Stomach (tissue), 9 donors: ENCODE data around the gene CSF1. TPM values are rescaled to one million over a fixed set of nuclear protein-coding genes. Genes with fewer than 3 reads are reported as not detected.
A peak's percentile ranks its signal among the peaks of the same experiment; 100 is the strongest.

ENCODE experiments used
- DNase-seq, 2 donors: peaks; one replicate each; pipeline versions ENCODE4 v3.0.0 to v3.0.0-alpha.2; 2013 to 2019
- H3K27ac ChIP-seq, 5 donors: fragments of 200-600 bp in 4 of 5; sonication (generic) in 4 of 5; one replicate each; pipeline ENCODE4 v1.5.1; 2013 to 2019; ENCODE audit warnings: mild to moderate bottlenecking in 1 of 5, moderate library complexity in 1 of 5
- H3K27me3 ChIP-seq, 3 donors: fragments of 200-600 bp; sonication (generic); one replicate each; pipeline ENCODE4 v1.5.1; 2017 to 2019; ENCODE audit warnings: mixed run types in 1 of 3
- H3K36me3 ChIP-seq, 4 donors: fragments of 200-600 bp; sonication (generic); 1 replicate in 3 of 4; 2 replicates in 1 of 4; pipeline ENCODE4 v1.5.1; 2016 to 2019
- H3K4me1 ChIP-seq, 4 donors: fragments of 200-600 bp; sonication (generic); one replicate each; pipeline ENCODE4 v1.5.1; 2016 to 2019
- H3K4me3 ChIP-seq, 4 donors: fragments of 200-600 bp; sonication (generic) in 3 of 4; one replicate each; pipeline ENCODE4 v1.5.1; 2016 to 2019; ENCODE audit warnings: mild to moderate bottlenecking in 1 of 4
- H3K9me3 ChIP-seq, 4 donors: fragments of 200-600 bp; sonication (generic); one replicate each; pipeline ENCODE4 v1.5.1; 2016 to 2019
- EP300 ChIP-seq: sonication (generic); formaldehyde crosslinking; IDR thresholded peaks from one replicate; pipeline ENCODE4 v1.6.1; 2017; ENCODE audit warnings: antibody characterized with exemption
- POLR2A ChIP-seq, 4 donors: fragments of 450-650 bp; IDR thresholded peaks; one replicate each; pipeline ENCODE4 v1.6.1; 2016; ENCODE audit warnings: antibody characterized with exemption in 4 of 4, control low read depth in 2 of 4, mild to moderate bottlenecking in 1 of 4, moderate library complexity in 1 of 4
- POLR2AphosphoS5 ChIP-seq, 3 donors: sonication (generic); formaldehyde crosslinking; IDR thresholded peaks; one replicate each; pipeline ENCODE4 v1.6.1; 2016; ENCODE audit warnings: antibody characterized with exemption in 3 of 3
- WGBS, 5 donors: extraction: QIAGEN DNeasy Blood & Tissue Kit in 3 of 5; methylation state at CpG; one replicate each; pipeline versions ENCODE4 v1.1.5 to v1.1.7; 2013 to 2018; 5-methylcytosine and 5-hydroxymethylcytosine counted together
- intact Hi-C: fragments of 100-400 bp; cut with DNase I; formaldehyde crosslinking; loops from one replicate; pipeline ENCODE4 v1.15.1; 2023; ENCODE audit warnings: low total_unique reads
- polyA plus RNA-seq, 3 donors: library from polyadenylated mRNA; stranded (reverse); fragments of 200-250 nt; gene quantifications; one replicate each; pipeline ENCODE4 v1.2.3, GENCODE V29; 2013
- total RNA-seq, 5 donors: library from RNA; depleted of rRNA; stranded (reverse); fragments of >200 nt; gene quantifications; one replicate each; pipeline versions ENCODE4 v1.1.0 to v1.2.3, GENCODE V29; 2014 to 2016
- TF ChIP-seq, protein P1 (sequence below), 7 experiments: fragments of 450-650 bp in 4 of 7; fragments of 200-600 bp in 3 of 7; sonication (generic) in 3 of 7; IDR thresholded peaks; one replicate each; pipeline ENCODE4 v1.5.1; 2016 to 2019; ENCODE audit warnings: antibody characterized with exemption in 7 of 7, control low read depth in 2 of 7, mild to moderate bottlenecking in 1 of 7
- donor health status: healthy with polysubstance abuse.
- donor health status: Bipolar disorder and iron deficiency.
- donor health status: healthy.

CSF1 gene
- total and polyA plus RNA-seq, 8 donors = 6.6 to 82.3 (median 11.9) TPM

GRCh38 chr1:109898842-109899241, 11.8 kb upstream of the CSF1 start:
- TF ChIP-seq EP300 (no peak), POLR2A (IDR thresholded peaks at IDR 0.05) (no peak), POLR2AphosphoS5 (IDR thresholded peaks at IDR 0.05) (no peak)
- TF ChIP-seq, protein P1, sequence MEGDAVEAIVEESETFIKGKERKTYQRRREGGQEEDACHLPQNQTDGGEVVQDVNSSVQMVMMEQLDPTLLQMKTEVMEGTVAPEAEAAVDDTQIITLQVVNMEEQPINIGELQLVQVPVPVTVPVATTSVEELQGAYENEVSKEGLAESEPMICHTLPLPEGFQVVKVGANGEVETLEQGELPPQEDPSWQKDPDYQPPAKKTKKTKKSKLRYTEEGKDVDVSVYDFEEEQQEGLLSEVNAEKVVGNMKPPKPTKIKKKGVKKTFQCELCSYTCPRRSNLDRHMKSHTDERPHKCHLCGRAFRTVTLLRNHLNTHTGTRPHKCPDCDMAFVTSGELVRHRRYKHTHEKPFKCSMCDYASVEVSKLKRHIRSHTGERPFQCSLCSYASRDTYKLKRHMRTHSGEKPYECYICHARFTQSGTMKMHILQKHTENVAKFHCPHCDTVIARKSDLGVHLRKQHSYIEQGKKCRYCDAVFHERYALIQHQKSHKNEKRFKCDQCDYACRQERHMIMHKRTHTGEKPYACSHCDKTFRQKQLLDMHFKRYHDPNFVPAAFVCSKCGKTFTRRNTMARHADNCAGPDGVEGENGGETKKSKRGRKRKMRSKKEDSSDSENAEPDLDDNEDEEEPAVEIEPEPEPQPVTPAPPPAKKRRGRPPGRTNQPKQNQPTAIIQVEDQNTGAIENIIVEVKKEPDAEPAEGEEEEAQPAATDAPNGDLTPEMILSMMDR (IDR thresholded peaks at IDR 0.05) = no peak
- DNase-seq = no peak
- Histone ChIP-seq H3K9me3 (no peaks in the 10 kb centered on the region), H3K27ac (no peak overlapping the region), H3K27me3 (no peaks in the 10 kb centered on the region), H3K36me3 (no peaks in the 10 kb centered on the region), H3K4me1 (peaks cover 12 to 34% (median 15%) of the 10 kb centered on the region in 4 donors), H3K4me3 (no peak overlapping the region)
- WGBS, 5 donors = 74 to 89% (median 84%) methylated on average over 2 of the region's 2 CpGs
- intact Hi-C loops = no loop called here

DNA sequence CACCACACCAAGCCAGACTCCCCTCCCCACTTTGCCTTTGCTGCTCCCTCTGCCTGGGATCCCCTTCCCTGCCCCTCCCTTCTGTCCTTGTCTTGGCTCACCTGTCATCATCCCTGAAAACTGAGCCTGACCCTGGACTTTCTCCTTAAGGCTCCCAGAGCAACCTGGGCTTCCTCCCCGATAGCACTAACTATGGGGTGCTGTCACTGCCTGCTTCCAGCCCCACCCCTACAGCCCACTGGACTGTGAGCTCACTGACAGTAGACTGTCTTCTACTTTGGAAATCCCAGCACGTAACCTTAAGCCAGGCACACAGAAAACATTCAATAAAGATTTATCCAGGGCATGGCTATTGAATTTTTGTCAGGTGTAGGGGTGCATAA, 9.5 kb upstream of the CSF1 start:
- intact Hi-C loops = no loop called here
- WGBS, 5 donors = 91 to 98% (median 94%) methylated on average over 2 of the region's 2 CpGs
- H3K4me1 ChIP-seq = peaks cover 1 to 27% (median 12%) of the 10 kb centered on the region in 4 donors
- no peaks in the 10 kb centered on the region for H3K36me3 ChIP-seq
- no peak overlapping the region for H3K4me3 ChIP-seq
- TF ChIP-seq, protein P1 (IDR thresholded peaks at IDR 0.05) = no peak
- TF ChIP-seq EP300 (no peak), POLR2A (IDR thresholded peaks at IDR 0.05) (no peak), POLR2AphosphoS5 (IDR thresholded peaks at IDR 0.05) (no peak)
- no peaks in the 10 kb centered on the region for H3K27me3 ChIP-seq
- no peaks in the 10 kb centered on the region for H3K9me3 ChIP-seq
- DNase-seq = no peak
- H3K27ac ChIP-seq = no peak overlapping the region

GRCh38 chr1:109901524-109902145, 9.0 kb upstream of the CSF1 start:
- peaks cover 0 to 28% (median 8%) of the 10 kb centered on the region in 4 donors for H3K4me1 ChIP-seq
- intact Hi-C loops = no loop called here
- TF ChIP-seq POLR2A (IDR thresholded peaks at IDR 0.05) (no peak), EP300 (no peak), POLR2AphosphoS5 (IDR thresholded peaks at IDR 0.05) (peak in 2 of 3 donors; percentile 9 to 41)
- TF ChIP-seq, protein P1 (IDR thresholded peaks at IDR 0.05) = no peak
- WGBS, 5 donors = 73 to 85% (median 76%) methylated on average over 4 of the region's 4 CpGs
- DNase-seq = peak; percentile 71 to 75
- H3K27ac ChIP-seq = no peak overlapping the region
- no peaks in the 10 kb centered on the region for H3K27me3 ChIP-seq
- H3K4me3 ChIP-seq = no peak overlapping the region
- no peaks in the 10 kb centered on the region for H3K9me3 ChIP-seq
- no peaks in the 10 kb centered on the region for H3K36me3 ChIP-seq

DNA sequence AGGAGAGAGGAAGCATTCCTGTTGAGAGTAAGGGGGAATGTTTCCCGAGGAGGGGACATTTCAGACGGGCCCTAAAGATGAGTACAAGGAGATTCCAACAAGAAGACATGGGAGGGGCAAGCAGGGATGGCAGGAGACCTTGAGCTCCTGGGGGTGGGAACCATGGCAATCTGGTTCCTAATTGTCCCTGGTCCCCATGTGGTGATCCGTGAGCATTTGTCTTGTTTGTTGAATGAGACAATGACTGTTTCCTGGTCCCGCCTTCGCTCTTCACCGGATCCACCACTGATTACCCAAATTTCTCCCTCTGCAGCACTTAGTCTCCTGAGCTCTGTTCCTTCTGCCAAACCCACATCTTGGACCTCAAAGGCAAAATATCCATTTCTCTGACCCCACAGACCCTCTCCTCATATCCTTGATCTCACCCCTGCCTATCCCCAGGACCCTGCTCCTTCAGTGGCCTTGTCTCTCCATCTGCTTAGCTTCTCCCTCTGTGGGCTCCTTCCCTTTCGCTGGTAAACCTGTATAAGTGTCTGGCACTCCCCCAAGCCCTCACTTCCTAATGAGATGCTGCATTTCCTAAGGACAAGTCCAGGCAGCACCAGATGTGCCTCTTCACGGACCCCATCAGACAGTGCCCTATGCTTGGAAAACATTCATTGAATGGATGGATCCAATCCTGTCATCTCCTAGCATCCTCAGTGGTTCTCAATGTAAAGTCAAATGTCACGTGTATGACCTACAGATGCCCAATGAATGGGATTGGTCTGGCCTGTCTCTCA, 8.3 kb upstream of the CSF1 start:
- H3K4me3 ChIP-seq = no peak overlapping the region
- intact Hi-C loops = no loop called here
- H3K27ac ChIP-seq = no peak overlapping the region
- peaks cover 0 to 35% (median 10%) of the 10 kb centered on the region in 4 donors for H3K4me1 ChIP-seq
- no peaks in the 10 kb centered on the region for H3K9me3 ChIP-seq
- DNase-seq = no peak
- H3K27me3 ChIP-seq = no peaks in the 10 kb centered on the region
- H3K36me3 ChIP-seq = no peaks in the 10 kb centered on the region
- 89 to 94% (median 91%) methylated on average over 9 of the region's 9 CpGs for WGBS, 5 donors
- TF ChIP-seq EP300 = no peak
